ENCODE measurements around the gene TEX44. TPM values are rescaled to one million over a fixed set of nuclear protein-coding genes. Genes with fewer than 3 reads are reported as not detected.

Gene TEX44
- total RNA-seq (not detected), polyA plus RNA-seq (not detected)

DNA sequence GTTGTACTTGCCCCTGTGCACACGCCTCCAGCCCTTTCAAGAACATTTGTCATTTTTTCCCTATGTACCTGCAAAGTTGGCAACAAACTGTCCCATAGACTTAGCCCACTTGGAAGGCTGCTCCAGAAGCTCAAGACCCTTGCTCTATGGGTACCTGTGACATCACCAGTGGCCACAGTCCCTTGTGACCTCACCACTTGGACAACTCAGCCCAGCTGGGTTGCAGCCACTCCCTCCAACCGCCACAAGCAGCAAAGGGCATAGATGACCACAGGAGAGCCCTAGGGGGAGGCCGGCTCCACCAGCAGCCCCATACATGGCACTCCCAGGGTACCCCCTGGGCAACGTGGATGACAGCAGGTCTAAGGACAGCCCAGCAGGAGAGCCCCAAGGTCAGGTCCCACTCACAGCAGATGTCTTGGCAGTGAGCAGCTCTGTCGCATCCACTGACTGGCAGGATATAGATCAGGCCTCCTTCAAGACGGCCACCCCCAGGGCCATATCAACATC, at the start of gene TEX44:
TEX44 (plus strand) TSS at position 229 of the 510 bp plus-strand sequence; CDS start at position 317, 88 bp downstream.
- no peak for ATAC-seq

DNA sequence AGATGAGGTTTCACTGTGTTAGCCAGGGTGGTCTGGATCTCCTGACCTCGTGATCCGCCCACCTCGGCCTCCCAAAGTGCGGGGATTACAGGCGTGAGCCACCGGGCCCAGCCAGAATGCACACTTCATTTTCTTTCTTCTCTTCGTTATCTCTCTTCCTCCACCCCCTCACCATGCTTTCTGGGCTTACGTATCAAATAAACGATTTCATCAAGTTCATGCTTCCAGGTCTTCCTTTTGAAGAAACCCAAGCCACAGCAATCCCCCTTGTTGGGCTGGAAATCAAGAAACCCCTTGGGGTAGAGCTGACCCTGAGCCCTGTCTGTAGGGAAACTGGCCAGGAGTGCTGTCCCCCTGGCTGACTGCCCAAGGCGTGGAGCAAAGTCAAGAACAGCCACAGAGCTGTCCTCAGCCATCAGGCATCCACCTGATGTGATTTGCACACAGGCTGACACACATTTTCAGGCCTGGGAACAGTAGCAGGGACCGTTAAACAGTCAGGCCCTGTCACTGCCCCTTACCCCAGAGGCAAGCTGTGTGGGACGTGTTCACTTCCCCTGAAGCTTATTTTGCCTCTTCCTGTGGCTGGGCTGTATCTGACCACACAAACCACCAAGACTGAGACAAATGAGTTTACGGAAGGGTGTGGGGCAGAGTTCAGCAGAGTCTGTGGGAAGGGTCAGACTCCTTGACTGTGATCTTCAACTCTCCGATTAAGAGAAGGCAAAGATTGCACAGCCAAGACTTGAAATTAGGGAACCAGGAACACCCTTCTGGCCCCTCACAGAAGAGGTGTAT, 47.4 kb upstream of the TEX44 start:
- DNase-seq (peak in 1 of 6 donors; percentile 51), FAIRE-seq (no peak), ATAC-seq (peak in 3 of 4 donors; percentile 49 to 91 (median 87))
- H3K27me3 ChIP-seq: no peaks in the 10 kb centered on the region
- H3K27ac ChIP-seq: no peak overlapping the region
- H3K36me3 ChIP-seq: no peaks in the 10 kb centered on the region
- H3K9me3 ChIP-seq: no peaks in the 10 kb centered on the region
- TF ChIP-seq, protein P1, sequence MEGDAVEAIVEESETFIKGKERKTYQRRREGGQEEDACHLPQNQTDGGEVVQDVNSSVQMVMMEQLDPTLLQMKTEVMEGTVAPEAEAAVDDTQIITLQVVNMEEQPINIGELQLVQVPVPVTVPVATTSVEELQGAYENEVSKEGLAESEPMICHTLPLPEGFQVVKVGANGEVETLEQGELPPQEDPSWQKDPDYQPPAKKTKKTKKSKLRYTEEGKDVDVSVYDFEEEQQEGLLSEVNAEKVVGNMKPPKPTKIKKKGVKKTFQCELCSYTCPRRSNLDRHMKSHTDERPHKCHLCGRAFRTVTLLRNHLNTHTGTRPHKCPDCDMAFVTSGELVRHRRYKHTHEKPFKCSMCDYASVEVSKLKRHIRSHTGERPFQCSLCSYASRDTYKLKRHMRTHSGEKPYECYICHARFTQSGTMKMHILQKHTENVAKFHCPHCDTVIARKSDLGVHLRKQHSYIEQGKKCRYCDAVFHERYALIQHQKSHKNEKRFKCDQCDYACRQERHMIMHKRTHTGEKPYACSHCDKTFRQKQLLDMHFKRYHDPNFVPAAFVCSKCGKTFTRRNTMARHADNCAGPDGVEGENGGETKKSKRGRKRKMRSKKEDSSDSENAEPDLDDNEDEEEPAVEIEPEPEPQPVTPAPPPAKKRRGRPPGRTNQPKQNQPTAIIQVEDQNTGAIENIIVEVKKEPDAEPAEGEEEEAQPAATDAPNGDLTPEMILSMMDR (IDR thresholded peaks at IDR 0.05): no peak
- WGBS, 2 donors: 73% methylated on average over 12 to 14 of the region's 14 CpGs
- no peak overlapping the region for H3K4me3 ChIP-seq
- no peaks in the 10 kb centered on the region for H3K4me1 ChIP-seq
- intact Hi-C loops (cut with DNase I): no loop called here

More for the DNA sequence above, at the start of gene TEX44:
- FAIRE-seq (no peak), DNase-seq (no peak)
- H3K9me3 ChIP-seq: no peaks in the 10 kb centered on the region
- H3K4me3 ChIP-seq: no peak within 1 kb of the TSS
- TF ChIP-seq, protein P1 (IDR thresholded peaks at IDR 0.05): no peak
- intact Hi-C loops (cut with DNase I): no loop called here
- H3K36me3 ChIP-seq: no peaks in the 10 kb centered on the region
- H3K27me3 ChIP-seq: no peaks in the 10 kb centered on the region
- WGBS, 2 donors: 73 to 80% methylated on average over 6 of the region's 6 CpGs
- no peaks in the 10 kb centered on the region for H3K4me1 ChIP-seq
- no peak within 1 kb of the TSS for H3K27ac ChIP-seq

DNA sequence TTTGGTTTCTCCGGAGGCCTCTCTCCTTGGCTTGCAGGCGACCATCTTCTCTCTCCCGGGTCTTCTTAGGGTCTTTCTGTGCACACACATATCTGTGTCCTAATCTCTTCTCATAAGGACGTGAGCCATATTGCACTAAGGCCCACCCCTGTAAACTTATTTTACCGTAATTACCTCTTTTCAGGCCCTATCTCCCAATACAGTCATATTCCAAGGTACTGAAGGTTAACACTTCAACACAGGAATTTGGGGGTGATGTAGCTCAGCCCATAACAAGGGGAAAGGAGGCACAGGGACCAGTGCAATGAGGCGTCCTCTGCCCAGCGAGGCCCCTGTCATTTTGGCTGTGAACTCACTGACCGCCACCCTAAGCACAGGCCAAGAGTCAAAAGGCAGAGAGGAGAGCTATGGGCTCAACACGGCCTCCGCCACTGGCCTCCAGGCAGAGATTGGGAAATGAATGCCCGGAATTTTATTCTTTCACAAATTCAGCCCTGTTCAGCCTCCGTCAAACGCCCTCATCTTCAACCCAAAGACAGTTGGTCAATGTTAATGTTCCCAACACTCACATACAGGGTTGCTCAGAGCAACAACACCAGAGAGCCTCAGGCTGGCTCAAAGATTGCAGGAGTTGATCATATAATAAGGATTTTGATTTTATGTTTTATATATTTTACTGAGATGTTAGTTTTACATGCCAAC, 46.5 kb upstream of the TEX44 start:
- H3K4me3 ChIP-seq: no peak overlapping the region
- ATAC-seq (no peak), FAIRE-seq (no peak), DNase-seq (no peak)
- H3K9me3 ChIP-seq: no peaks in the 10 kb centered on the region
- intact Hi-C loops (cut with DNase I): no loop called here
- H3K4me1 ChIP-seq: no peaks in the 10 kb centered on the region
- TF ChIP-seq, protein P1 (IDR thresholded peaks at IDR 0.05): no peak
- no peaks in the 10 kb centered on the region for H3K27me3 ChIP-seq
- H3K27ac ChIP-seq: no peak overlapping the region
- no peaks in the 10 kb centered on the region for H3K36me3 ChIP-seq
- WGBS, 2 donors: 83 to 86% methylated on average over 13 of the region's 13 CpGs

DNA sequence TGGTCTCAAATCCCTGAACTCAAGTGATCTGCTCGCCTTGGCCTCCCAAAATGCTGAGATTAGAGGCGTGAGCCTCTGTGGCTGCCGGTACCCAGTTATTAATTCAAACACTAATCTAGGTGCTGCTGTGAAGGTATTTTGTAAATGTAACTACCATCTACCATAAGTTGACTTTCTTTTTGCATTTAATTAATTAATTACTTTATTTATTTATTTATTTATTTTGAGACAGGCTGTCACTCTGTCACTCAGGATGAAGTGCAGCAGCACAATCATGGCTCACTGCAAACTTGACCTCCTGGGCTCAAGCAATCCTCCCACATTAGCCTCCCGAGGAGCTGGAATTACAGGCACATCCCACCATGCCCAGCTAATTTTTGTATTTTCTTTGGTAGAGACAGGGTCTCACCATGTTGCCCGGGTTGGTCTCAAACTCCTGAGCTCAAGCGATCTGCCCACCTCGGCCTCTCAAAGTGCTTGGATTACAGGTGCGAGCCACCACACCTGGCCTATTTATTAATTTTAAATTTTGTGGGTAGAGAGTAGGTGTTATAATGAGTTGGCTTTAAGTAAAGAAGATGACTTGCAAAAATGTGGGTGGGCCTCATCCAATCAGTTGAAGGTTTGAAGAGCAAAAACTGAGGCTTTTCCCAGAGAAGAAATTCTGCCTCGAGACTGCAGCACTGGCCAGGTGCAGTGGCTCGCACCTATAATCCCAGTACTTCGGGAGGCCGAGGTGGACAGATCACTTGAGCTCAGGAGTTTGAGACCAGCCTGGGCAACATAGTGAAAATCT, 45.2 kb upstream of the TEX44 start:
- ATAC-seq (no peak), FAIRE-seq (no peak), DNase-seq (no peak)
- H3K4me3 ChIP-seq: no peak overlapping the region
- TF ChIP-seq, protein P1 (IDR thresholded peaks at IDR 0.05): no peak
- intact Hi-C loops (cut with DNase I): no loop called here
- no peak overlapping the region for H3K27ac ChIP-seq
- H3K4me1 ChIP-seq: no peaks in the 10 kb centered on the region
- H3K9me3 ChIP-seq: no peaks in the 10 kb centered on the region
- no peaks in the 10 kb centered on the region for H3K27me3 ChIP-seq
- H3K36me3 ChIP-seq: no peaks in the 10 kb centered on the region
- 92 to 93% methylated on average over 12 of the region's 12 CpGs for WGBS, 2 donors
